ENCODE data around the gene UBFD1.

Gene UBFD1

DNA sequence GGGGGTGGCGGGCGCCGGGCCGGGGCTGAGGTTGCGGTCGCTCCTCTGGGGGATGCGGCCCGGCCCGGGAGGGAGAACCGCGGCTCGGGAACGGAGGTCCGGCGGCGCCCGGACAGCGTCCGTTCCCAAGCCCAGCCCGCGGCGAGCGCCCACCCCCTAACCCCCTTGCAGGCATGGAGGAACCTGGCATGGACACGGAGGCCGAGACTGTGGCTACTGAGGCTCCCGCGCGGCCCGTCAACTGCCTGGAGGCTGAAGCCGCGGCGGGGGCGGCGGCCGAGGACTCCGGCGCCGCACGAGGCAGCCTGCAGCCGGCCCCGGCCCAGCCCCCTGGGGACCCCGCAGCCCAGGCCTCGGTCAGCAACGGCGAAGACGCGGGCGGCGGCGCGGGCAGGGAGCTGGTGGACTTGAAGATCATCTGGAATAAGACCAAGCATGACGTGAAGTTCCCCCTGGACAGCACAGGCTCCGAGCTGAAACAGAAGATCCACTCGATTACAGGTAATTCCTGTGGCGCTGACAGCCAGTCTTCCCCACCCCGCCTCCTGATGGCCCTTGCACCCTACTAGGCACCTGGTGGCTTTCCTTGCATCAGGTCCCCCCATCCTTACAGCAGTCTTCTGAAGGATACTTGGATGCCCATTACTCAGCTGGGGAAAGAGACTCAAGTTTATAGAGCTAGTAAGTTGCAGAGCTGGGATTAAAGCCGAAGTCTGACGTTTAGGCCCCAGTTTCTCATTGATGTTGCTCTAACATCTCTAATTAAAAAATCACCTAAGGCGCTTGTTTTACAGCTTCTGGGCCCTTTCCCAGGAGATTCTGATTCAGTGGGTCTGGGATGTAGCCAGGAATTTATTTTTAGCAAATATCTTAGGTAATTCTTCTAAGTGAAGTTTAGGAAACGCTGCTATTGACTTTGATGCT lies 514 bp downstream of the UBFD1 start:
- peaks cover 19% of the 10 kb centered on the region for H3K36me3 ChIP-seq (ENCODE audit: control insufficient read depth, insufficient read depth, low read length)
- peaks cover 5% of the 10 kb centered on the region for H3K4me1 ChIP-seq (ENCODE audit: control insufficient read depth, insufficient read depth, low read length)
- no peaks in the 10 kb centered on the region for H3K27me3 ChIP-seq (ENCODE audit: control insufficient read depth, insufficient read depth, low read length)
- H3K9me3 ChIP-seq (ENCODE audit: control insufficient read depth, insufficient read depth, low read length) = no peaks in the 10 kb centered on the region
- peak overlapping the region; percentile 94 for H3K4me3 ChIP-seq (ENCODE audit: low read depth, low read length)
- H3K9ac ChIP-seq (ENCODE audit: low read depth, low read length) = peak overlapping the region; percentile 98

DNA sequence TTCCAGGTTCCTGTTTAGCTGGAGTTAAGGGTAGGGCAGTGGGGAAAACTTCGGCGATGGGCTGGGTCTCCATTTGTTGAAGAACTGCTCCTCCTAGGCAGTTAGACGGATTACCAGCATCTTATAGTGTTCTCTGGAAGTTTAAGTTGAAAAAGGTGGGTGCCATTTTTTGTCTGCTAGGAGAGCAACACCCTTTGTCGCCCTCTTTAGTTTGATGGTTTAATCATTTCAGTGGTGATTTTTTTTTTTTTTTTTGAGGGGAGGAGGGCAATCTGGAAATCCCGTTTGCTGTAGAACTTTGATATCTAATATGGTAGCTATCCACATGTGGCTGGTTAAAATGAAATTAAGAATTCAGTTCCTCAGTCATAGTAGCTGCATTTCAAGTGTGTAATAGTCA lies 4.1 kb downstream of the UBFD1 start:
- Histone ChIP-seq H3K36me3 (ENCODE audit: control insufficient read depth, insufficient read depth, low read length) (peaks cover 47% of the 10 kb centered on the region), H3K9ac (ENCODE audit: low read depth, low read length) (no peak overlapping the region), H3K4me1 (ENCODE audit: control insufficient read depth, insufficient read depth, low read length) (peaks cover 2% of the 10 kb centered on the region), H3K27me3 (ENCODE audit: control insufficient read depth, insufficient read depth, low read length) (no peaks in the 10 kb centered on the region), H3K4me3 (ENCODE audit: low read depth, low read length) (no peak overlapping the region), H3K9me3 (ENCODE audit: control insufficient read depth, insufficient read depth, low read length) (no peaks in the 10 kb centered on the region)

DNA sequence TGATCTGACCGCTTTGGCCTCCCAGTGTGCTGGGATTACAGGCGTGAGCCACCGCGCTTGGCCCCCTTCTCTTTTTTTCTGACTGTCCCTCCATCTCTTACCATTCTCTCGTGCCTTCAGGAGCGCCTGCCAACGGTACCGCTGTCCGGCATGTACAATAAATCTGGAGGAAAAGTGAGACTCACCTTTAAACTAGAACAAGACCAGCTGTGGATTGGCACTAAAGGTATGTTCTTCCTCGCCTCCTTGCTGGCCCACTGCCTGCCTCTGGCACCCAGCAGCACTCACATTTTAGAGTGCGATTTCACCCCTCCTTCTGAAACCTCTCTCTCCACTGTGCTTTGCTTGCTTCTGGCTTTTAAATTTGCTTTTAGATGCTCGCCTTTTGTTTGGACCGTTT lies 5.0 kb downstream of the UBFD1 start:
- H3K4me3 ChIP-seq (ENCODE audit: low read depth, low read length) = no peak overlapping the region
- H3K9ac ChIP-seq (ENCODE audit: low read depth, low read length) = no peak overlapping the region
- peaks cover 2% of the 10 kb centered on the region for H3K4me1 ChIP-seq (ENCODE audit: control insufficient read depth, insufficient read depth, low read length)
- H3K9me3 ChIP-seq (ENCODE audit: control insufficient read depth, insufficient read depth, low read length) = no peaks in the 10 kb centered on the region
- H3K27me3 ChIP-seq (ENCODE audit: control insufficient read depth, insufficient read depth, low read length) = no peaks in the 10 kb centered on the region
- H3K36me3 ChIP-seq (ENCODE audit: control insufficient read depth, insufficient read depth, low read length) = peaks cover 53% of the 10 kb centered on the region

DNA sequence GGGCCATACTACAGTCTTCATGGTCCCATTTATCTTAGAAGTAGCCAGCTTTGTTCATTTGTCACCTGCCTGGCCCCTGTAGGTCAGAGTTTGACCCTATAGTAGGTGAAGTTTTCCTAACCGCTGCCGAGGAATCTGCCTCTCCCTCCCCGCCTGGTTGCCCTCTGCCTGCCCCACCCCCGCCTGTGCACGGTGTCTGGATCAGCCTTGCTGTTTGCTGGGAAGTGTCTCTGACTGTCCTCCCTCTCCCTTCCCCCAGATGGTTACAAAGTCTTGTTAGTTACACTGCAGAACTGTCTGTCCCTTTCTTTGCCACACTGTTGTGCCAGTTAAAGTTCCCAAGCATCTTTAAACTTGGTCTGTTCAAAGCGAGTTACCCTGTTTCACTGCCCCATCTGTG lies 5.7 kb downstream of the UBFD1 start:
- H3K9me3 ChIP-seq (ENCODE audit: control insufficient read depth, insufficient read depth, low read length) = no peaks in the 10 kb centered on the region
- H3K36me3 ChIP-seq (ENCODE audit: control insufficient read depth, insufficient read depth, low read length) = peaks cover 53% of the 10 kb centered on the region
- no peaks in the 10 kb centered on the region for H3K27me3 ChIP-seq (ENCODE audit: control insufficient read depth, insufficient read depth, low read length)
- H3K4me1 ChIP-seq (ENCODE audit: control insufficient read depth, insufficient read depth, low read length) = peaks cover 2% of the 10 kb centered on the region
- H3K4me3 ChIP-seq (ENCODE audit: low read depth, low read length) = no peak overlapping the region
- H3K9ac ChIP-seq (ENCODE audit: low read depth, low read length) = no peak overlapping the region

DNA sequence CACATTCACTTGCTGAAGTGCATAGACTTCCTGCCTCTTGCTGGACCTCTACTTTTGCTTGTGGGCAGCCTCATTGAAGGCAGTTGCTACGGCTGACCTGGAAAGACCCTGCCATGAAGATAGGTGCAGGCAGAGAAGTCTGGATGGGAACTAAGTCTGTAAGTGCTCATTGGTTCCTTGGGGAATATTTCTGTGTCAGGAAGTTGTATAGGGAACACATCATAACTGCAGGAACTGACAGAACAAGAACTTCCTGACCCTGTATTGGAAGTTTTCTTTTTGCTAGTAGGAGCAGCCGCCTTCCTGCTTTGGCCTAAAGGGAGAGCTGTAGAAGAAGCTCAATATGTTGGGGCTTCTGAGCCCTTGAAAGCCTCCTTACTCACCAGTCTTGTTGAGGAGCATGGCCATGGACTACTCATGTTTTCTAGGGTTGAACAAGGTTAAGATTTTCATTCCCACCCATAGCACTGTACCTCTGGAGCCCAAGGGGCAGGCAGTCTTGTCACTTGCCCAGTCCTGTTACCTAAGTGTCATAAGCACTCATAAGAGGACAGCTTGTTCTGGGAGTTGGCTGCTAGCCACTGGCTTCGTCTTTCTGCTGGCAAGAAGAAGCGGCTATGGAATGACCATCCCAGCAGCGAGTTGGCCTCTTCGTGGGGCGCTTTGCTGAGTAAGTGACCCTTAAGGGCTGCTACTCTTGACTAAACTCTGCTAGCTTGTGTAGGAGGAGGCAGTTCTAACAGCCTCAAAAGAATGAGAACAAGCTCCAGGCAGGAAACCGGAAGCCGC lies 7.2 kb downstream of the UBFD1 start:
- H3K9me3 ChIP-seq (ENCODE audit: control insufficient read depth, insufficient read depth, low read length) = no peaks in the 10 kb centered on the region
- peaks cover 62% of the 10 kb centered on the region for H3K36me3 ChIP-seq (ENCODE audit: control insufficient read depth, insufficient read depth, low read length)
- H3K27me3 ChIP-seq (ENCODE audit: control insufficient read depth, insufficient read depth, low read length) = no peaks in the 10 kb centered on the region
- no peak overlapping the region for H3K9ac ChIP-seq (ENCODE audit: low read depth, low read length)
- H3K4me1 ChIP-seq (ENCODE audit: control insufficient read depth, insufficient read depth, low read length) = no peaks in the 10 kb centered on the region
- no peak overlapping the region for H3K4me3 ChIP-seq (ENCODE audit: low read depth, low read length)

DNA sequence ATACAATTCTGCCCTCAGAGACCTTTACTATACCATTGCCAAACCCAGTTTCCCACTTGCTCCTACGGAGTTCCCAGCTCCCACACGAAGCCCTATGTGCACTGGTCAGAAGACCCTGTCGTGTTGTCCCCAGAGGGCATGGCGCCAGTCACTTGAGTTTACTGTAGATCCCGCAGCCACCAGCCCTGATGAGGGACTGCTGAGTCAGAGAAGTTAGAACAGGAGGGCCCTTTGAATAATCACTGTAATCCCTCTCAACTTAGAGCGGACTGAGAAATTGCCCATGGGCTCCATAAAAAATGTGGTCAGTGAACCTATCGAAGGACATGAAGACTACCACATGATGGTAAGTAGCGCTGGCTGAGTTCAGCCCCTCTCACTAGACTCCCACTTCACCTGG lies 9.2 kb downstream of the UBFD1 start:
- no peaks in the 10 kb centered on the region for H3K4me1 ChIP-seq (ENCODE audit: control insufficient read depth, insufficient read depth, low read length)
- no peaks in the 10 kb centered on the region for H3K27me3 ChIP-seq (ENCODE audit: control insufficient read depth, insufficient read depth, low read length)
- H3K36me3 ChIP-seq (ENCODE audit: control insufficient read depth, insufficient read depth, low read length) = peaks cover 61% of the 10 kb centered on the region
- no peaks in the 10 kb centered on the region for H3K9me3 ChIP-seq (ENCODE audit: control insufficient read depth, insufficient read depth, low read length)
- no peak overlapping the region for H3K9ac ChIP-seq (ENCODE audit: low read depth, low read length)
- H3K4me3 ChIP-seq (ENCODE audit: low read depth, low read length) = no peak overlapping the region

DNA sequence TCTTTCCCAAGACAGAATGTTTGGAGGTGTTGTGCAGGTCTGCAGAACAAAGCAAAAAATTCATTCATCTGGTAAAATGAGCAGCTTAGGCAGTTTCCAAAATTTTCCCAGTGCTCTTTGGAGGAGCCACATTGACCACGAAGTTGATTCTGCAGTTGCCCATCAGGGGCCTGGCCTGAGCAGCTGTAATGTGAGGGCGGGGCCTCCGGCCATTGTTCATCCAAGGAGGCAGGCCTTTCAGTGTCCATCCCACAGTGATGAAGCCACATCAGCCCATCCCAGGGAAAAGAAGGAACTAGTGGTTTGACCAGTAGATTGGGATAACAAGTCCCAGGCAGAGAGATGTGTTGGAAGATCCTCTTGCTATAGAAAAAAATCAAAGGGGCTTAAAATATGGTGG lies 10.1 kb downstream of the UBFD1 start:
- Histone ChIP-seq H3K9ac (ENCODE audit: low read depth, low read length) (no peak overlapping the region), H3K9me3 (ENCODE audit: control insufficient read depth, insufficient read depth, low read length) (no peaks in the 10 kb centered on the region), H3K27me3 (ENCODE audit: control insufficient read depth, insufficient read depth, low read length) (no peaks in the 10 kb centered on the region), H3K4me1 (ENCODE audit: control insufficient read depth, insufficient read depth, low read length) (no peaks in the 10 kb centered on the region), H3K36me3 (ENCODE audit: control insufficient read depth, insufficient read depth, low read length) (peaks cover 64% of the 10 kb centered on the region), H3K4me3 (ENCODE audit: low read depth, low read length) (no peak overlapping the region)

DNA sequence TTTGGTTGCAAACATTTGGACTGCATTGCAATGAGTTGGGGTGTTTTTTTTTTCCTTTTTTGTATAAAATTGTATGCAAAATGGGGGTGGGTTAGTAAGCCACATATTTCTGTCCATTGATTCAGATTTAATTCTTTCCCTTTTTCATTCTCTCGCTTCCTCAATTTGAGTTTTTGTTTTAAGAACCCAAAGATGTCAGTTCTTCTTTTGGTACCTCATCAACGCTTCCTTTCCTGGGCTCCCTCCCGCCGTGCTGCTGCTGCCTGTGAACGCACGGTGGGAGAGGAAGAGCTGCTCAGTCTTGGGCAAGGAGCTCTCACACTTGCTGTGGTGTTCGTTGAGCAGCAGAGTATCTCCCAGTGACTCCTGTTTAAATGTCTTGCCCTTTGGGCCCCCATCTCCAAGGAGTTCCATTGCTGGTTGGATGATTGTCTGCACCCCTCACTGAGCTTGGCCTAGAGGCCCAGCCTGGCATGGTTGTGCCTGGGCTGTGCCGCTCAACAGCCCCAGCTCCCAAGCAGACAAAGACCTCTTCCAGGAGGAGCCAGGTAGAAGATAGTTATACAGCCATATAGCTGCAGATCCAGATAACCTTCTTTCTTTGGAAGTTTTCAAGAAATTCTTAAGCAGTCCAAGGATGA lies 13.6 kb downstream of the UBFD1 start:
- peaks cover 50% of the 10 kb centered on the region for H3K36me3 ChIP-seq (ENCODE audit: control insufficient read depth, insufficient read depth, low read length)
- H3K4me1 ChIP-seq (ENCODE audit: control insufficient read depth, insufficient read depth, low read length) = no peaks in the 10 kb centered on the region
- no peak overlapping the region for H3K4me3 ChIP-seq (ENCODE audit: low read depth, low read length)
- no peaks in the 10 kb centered on the region for H3K9me3 ChIP-seq (ENCODE audit: control insufficient read depth, insufficient read depth, low read length)
- H3K27me3 ChIP-seq (ENCODE audit: control insufficient read depth, insufficient read depth, low read length) = no peaks in the 10 kb centered on the region
- no peak overlapping the region for H3K9ac ChIP-seq (ENCODE audit: low read depth, low read length)

DNA sequence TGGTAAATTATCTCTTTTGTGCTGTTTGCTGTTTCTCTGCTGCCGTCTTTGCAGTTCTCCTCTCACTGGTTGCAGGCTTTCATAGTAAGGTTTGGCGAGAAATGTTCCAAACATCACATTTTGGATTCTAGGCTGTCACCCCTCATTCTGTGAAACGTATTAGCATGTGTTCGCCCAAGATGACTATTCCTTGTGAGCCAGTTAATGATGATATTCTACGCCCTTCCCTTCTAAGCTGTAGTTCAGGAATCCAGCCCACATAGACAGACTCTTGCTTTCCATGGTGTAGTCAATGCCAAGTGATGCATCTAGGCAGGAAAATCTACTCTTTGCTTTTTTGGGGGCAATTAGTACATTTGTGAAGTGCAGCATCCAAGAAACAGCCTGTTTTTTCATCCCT lies 14.4 kb downstream of the UBFD1 start:
- no peak overlapping the region for H3K4me3 ChIP-seq (ENCODE audit: low read depth, low read length)
- no peak overlapping the region for H3K9ac ChIP-seq (ENCODE audit: low read depth, low read length)
- no peaks in the 10 kb centered on the region for H3K27me3 ChIP-seq (ENCODE audit: control insufficient read depth, insufficient read depth, low read length)
- no peaks in the 10 kb centered on the region for H3K9me3 ChIP-seq (ENCODE audit: control insufficient read depth, insufficient read depth, low read length)
- peaks cover 44% of the 10 kb centered on the region for H3K36me3 ChIP-seq (ENCODE audit: control insufficient read depth, insufficient read depth, low read length)
- no peaks in the 10 kb centered on the region for H3K4me1 ChIP-seq (ENCODE audit: control insufficient read depth, insufficient read depth, low read length)

DNA sequence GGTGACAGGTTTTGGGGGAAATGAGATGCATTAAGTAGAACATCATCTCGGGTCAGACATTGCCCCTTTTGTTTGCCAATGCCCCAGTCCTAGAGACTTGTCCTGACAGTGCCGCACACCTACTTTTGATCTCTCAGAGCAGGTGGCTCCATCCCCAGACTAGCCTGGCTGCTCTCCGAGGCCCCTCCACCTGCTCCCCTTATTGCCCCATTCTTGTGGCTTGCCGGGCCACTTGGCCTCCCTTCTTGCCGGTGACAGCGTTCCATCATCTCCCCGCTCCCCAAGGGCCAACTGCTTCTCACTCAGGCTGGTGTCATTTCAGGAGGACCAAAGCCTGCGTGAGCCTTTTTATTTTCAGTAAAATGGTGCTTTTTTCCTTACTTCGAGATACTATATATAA lies 14.9 kb downstream of the UBFD1 start:
- Histone ChIP-seq H3K27me3 (ENCODE audit: control insufficient read depth, insufficient read depth, low read length) (no peaks in the 10 kb centered on the region), H3K9me3 (ENCODE audit: control insufficient read depth, insufficient read depth, low read length) (no peaks in the 10 kb centered on the region), H3K36me3 (ENCODE audit: control insufficient read depth, insufficient read depth, low read length) (peaks cover 42% of the 10 kb centered on the region), H3K4me1 (ENCODE audit: control insufficient read depth, insufficient read depth, low read length) (no peaks in the 10 kb centered on the region), H3K9ac (ENCODE audit: low read depth, low read length) (no peak overlapping the region), H3K4me3 (ENCODE audit: low read depth, low read length) (no peak overlapping the region)

DNA sequence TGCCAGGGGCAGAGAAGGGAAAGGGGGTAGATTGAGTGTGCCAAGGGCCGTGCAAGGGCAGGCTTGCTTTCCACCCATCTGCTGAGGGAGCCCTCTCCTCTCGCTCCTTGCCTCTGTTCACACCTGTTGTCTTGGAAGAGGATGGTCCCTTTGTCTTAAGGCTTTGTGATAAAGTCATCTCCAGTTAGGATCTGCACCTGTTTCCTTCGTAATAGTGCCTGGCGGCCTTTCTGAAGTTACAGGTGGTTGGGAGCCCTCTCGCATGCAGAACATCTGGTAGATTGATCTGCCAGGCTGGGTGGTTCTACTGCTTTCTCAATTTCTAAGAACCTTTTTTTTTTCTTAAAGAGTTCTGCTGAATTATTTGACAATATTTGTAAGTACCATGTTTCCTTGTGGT lies 16.3 kb downstream of the UBFD1 start:
- H3K36me3 ChIP-seq (ENCODE audit: control insufficient read depth, insufficient read depth, low read length) = peaks cover 37% of the 10 kb centered on the region
- H3K4me3 ChIP-seq (ENCODE audit: low read depth, low read length) = no peak overlapping the region
- H3K27me3 ChIP-seq (ENCODE audit: control insufficient read depth, insufficient read depth, low read length) = no peaks in the 10 kb centered on the region
- no peaks in the 10 kb centered on the region for H3K9me3 ChIP-seq (ENCODE audit: control insufficient read depth, insufficient read depth, low read length)
- H3K9ac ChIP-seq (ENCODE audit: low read depth, low read length) = no peak overlapping the region
- no peaks in the 10 kb centered on the region for H3K4me1 ChIP-seq (ENCODE audit: control insufficient read depth, insufficient read depth, low read length)
